Measurements from ENCODE around the gene PDS5B. TPM values are rescaled to one million over a fixed set of nuclear protein-coding genes. Genes with fewer than 3 reads are reported as not detected.

Gene PDS5B
- total and polyA plus RNA-seq, 9 of the 15 experiments (the other 6 are each of a cell fraction or from before 2014, with no cell fraction given) = 6.2 to 23.7 (median 13.1) TPM

GRCh38 chr13:32824061-32824460 lies 237.8 kb downstream of the PDS5B start:
- Histone ChIP-seq H3K79me2 (ENCODE audit: control insufficient read depth, insufficient read depth, low read length) (no peaks in the 10 kb centered on the region), H3K9ac (ENCODE audit: insufficient read depth in 1 of 2, low read depth in 2 of 2, low read length in 2 of 2) (no peak overlapping the region), H3K9me3 (replicated peaks; ENCODE audit: control insufficient read depth, insufficient read depth, low read depth, low read length) (no peaks in the 10 kb centered on the region), H3K4me1 (replicated peaks in 1 of 2; ENCODE audit: control insufficient read depth in 2 of 2, insufficient read depth in 2 of 2, low read length in 2 of 2) (no peaks in the 10 kb centered on the region), H3K27me3 (ENCODE audit: control insufficient read depth in 2 of 2, insufficient read depth in 2 of 2, low read length in 2 of 2) (peaks cover 12 to 23% of the 10 kb centered on the region in 2 experiments), H3K4me3 (no peak overlapping the region), H2AFZ (ENCODE audit: low read depth, low read length) (no peak overlapping the region), H3K27ac (ENCODE audit: extremely low read depth, low read depth, low read length) (no peak overlapping the region), H4K20me1 (replicated peaks; ENCODE audit: control insufficient read depth, insufficient read depth, low read length) (no peaks in the 10 kb centered on the region), H3K4me2 (ENCODE audit: insufficient read depth, low read length) (no peak overlapping the region), H3K36me3 (ENCODE audit: control insufficient read depth, insufficient read depth, low read length) (no peaks in the 10 kb centered on the region), H3K9me1 (ENCODE audit: control insufficient read depth, insufficient read depth, low read length) (no peaks in the 10 kb centered on the region)
- WGBS (ENCODE audit: insufficient coverage, low coverage, missing lambda C conversion rate) = 20% methylated on average over 11 of the region's 15 CpGs
- intact Hi-C loops (cut with micrococcal nuclease) (no loop called here), in situ Hi-C loops (cut with MboI) (no loop called here)
- ChIA-PET POLR2A (no interaction called here), CTCF (ENCODE audit: low intra/inter-chr PET ratio) (no interaction called here)
- TF ChIP-seq KAT8 (IDR thresholded peaks at IDR 0.05; ENCODE audit: low read depth) (no peak), SMARCC2 (IDR thresholded peaks at IDR 0.05; ENCODE audit: low read depth) (no peak), PHF21A (IDR thresholded peaks at IDR 0.05; ENCODE audit: borderline replicate concordance, low read depth) (no peak), BDP1 (IDR thresholded peaks at IDR 0.05; ENCODE audit: insufficient read depth, insufficient read length) (no peak), GTF3C2 (IDR thresholded peaks at IDR 0.05; ENCODE audit: borderline replicate concordance, extremely low read depth, insufficient read length) (no peak), RREB1 (CRISPR knock-in tag; IDR thresholded peaks at IDR 0.05) (no peak), MCM2 (IDR thresholded peaks at IDR 0.05; ENCODE audit: low read depth) (no peak)
- DNase-seq (ENCODE audit: extremely low read depth in 1 of 4, low spot score in 3 of 4) (no peak), FAIRE-seq (no peak), ATAC-seq (peak; percentile 63)
- no TSS peak for BruUV-seq (replicated peaks)
